Neural cell (in vitro differentiated cells): ENCODE data around the gene ALG6. TPM values are rescaled to one million over a fixed set of nuclear protein-coding genes. Genes with fewer than 3 reads are reported as not detected.

Source experiments
- H2AFZ ChIP-seq: fragments of 200-600, 300-800 bp; sonication (generic), shearing (Covaris generic); 2 replicates; pipeline ENCODE4 v1.6.0; 2014; ENCODE audit warnings: low read depth, mild to moderate bottlenecking, antibody characterized with exemption, low read length, moderate library complexity
- H3F3A ChIP-seq: fragments of 200-600 bp; shearing (Covaris generic); 2 replicates; pipeline ENCODE4 v1.6.1; 2016; ENCODE audit warnings: mild to moderate bottlenecking, moderate library complexity, mixed read lengths, antibody characterized with exemption, low read length; ENCODE audit not compliant: insufficient read depth, poor library complexity, severe bottlenecking
- H3K27ac ChIP-seq: fragments of 200-600, 300-800 bp; sonication (generic), shearing (Covaris generic); 2 replicates; pipeline ENCODE4 v1.5.1; 2014; ENCODE audit warnings: mild to moderate bottlenecking, low read length, moderate library complexity
- H3K27me3 ChIP-seq: fragments of 300-800, 200-600 bp; sonication (generic), shearing (Covaris generic); 2 replicates; pipeline ENCODE4 v1.6.0; 2014; ENCODE audit warnings: mild to moderate bottlenecking, low read depth, low read length, moderate library complexity; ENCODE audit not compliant: insufficient read depth
- H3K36me3 ChIP-seq: fragments of 300-800, 200-600 bp; sonication (generic), shearing (Covaris generic); 2 replicates; pipeline ENCODE4 v1.5.1; 2014; ENCODE audit warnings: mild to moderate bottlenecking, antibody characterized with exemption, low read length, moderate library complexity; ENCODE audit not compliant: insufficient read depth
- H3K4me2 ChIP-seq: fragments of 300-800, 200-600 bp; sonication (generic), shearing (Covaris generic); 2 replicates; pipeline ENCODE4 v1.6.0; 2014; ENCODE audit warnings: mild to moderate bottlenecking, low read length
- H3K4me3 ChIP-seq: fragments of 300-800, 200-600 bp; sonication (generic), shearing (Covaris generic); 2 replicates; pipeline ENCODE4 v1.5.1; 2014; ENCODE audit warnings: mild to moderate bottlenecking, low read length, moderate library complexity
- H3K79me2 ChIP-seq: fragments of 200-600 bp; shearing (Covaris generic); replicated peaks from 2 replicates; pipeline ENCODE4 v1.6.0; 2014; ENCODE audit warnings: mild to moderate bottlenecking, low read length, moderate library complexity; ENCODE audit not compliant: insufficient read depth
- H3K9ac ChIP-seq: fragments of 300-800, 200-600 bp; sonication (generic), shearing (Covaris generic); 2 replicates; pipeline ENCODE4 v1.6.1; 2016; ENCODE audit warnings: mild to moderate bottlenecking, low read length, mixed read lengths
- H3K9me2 ChIP-seq: fragments of 200-600 bp; shearing (Covaris generic); 2 replicates; pipeline ENCODE4 v1.6.1; 2016; ENCODE audit warnings: mild to moderate bottlenecking, low read length, mixed read lengths; ENCODE audit not compliant: insufficient read depth
- H3K9me3 ChIP-seq: fragments of 200-600, 300-800 bp; sonication (generic), shearing (Covaris generic); 2 replicates; pipeline ENCODE4 v1.6.1; 2016; ENCODE audit warnings: mild to moderate bottlenecking, mixed run types, low read length, moderate library complexity, mixed read lengths
- H4K20me1 ChIP-seq: fragments of 200-600 bp; shearing (Covaris generic); 2 replicates; pipeline ENCODE4 v1.6.1; 2016; ENCODE audit warnings: mild to moderate bottlenecking, mixed run types; ENCODE audit not compliant: insufficient read depth
- EP300 ChIP-seq: fragments of 450-650 bp; conservative IDR thresholded peaks from 2 replicates; pipeline ENCODE4 v1.6.1; 2014; ENCODE audit warnings: antibody characterized with exemption, mild to moderate bottlenecking, moderate library complexity; ENCODE audit not compliant: poor library complexity, severe bottlenecking
- EZH2 ChIP-seq: fragments of 200-600, 300-800 bp; shearing (Covaris generic), sonication (generic); IDR thresholded peaks from 2 replicates; pipeline ENCODE4 v1.6.1; 2014; ENCODE audit warnings: antibody characterized with exemption, low read length, borderline replicate concordance, mild to moderate bottlenecking; ENCODE audit not compliant: insufficient read depth, poor library complexity, severe bottlenecking
- MXI1 ChIP-seq: fragments of 450-650 bp; conservative IDR thresholded peaks from 2 replicates; pipeline ENCODE4 v1.6.1; 2014; ENCODE audit warnings: antibody characterized with exemption, mild to moderate bottlenecking; ENCODE audit not compliant: poor library complexity, severe bottlenecking
- POLR2AphosphoS5 ChIP-seq: IDR thresholded peaks from 2 replicates; pipeline ENCODE4 v1.6.1; 2012
- RAD21 ChIP-seq: fragments of 450-650 bp; conservative IDR thresholded peaks from 2 replicates; pipeline ENCODE4 v1.6.1; 2014; ENCODE audit warnings: antibody characterized with exemption, mild to moderate bottlenecking, moderate library complexity
- SMC3 ChIP-seq: fragments of 450-650 bp; conservative IDR thresholded peaks from 2 replicates; pipeline ENCODE4 v1.6.1; 2014; ENCODE audit warnings: antibody characterized with exemption, mild to moderate bottlenecking, moderate library complexity; ENCODE audit not compliant: poor library complexity
- TAF1 ChIP-seq: IDR thresholded peaks from 2 replicates; pipeline ENCODE4 v1.6.1; 2012; ENCODE audit warnings: low read depth
- polyA plus RNA-seq: library from polyadenylated mRNA; depleted of rRNA; stranded (reverse); fragments of >200 nt; gene quantifications from 2 replicates; pipeline ENCODE4 v1.2.3, GENCODE V29; 2014
- TF ChIP-seq, protein P1 (sequence below): fragments of 450-650 bp; IDR thresholded peaks from 2 replicates; pipeline ENCODE4 v1.5.1; 2014; ENCODE audit warnings: antibody characterized with exemption, mild to moderate bottlenecking, moderate library complexity; ENCODE audit not compliant: poor library complexity, severe bottlenecking
- TF ChIP-seq, protein P2 (sequence below): IDR thresholded peaks from 2 replicates; pipeline ENCODE4 v1.6.1; 2012; ENCODE audit warnings: borderline replicate concordance

Gene ALG6
- polyA plus RNA-seq, 1 donor from 2014 or later, result 46.8 TPM

- peaks cover 3% of the 10 kb centered on the region for H3F3A ChIP-seq
- no peak overlapping the region for H3K4me2 ChIP-seq
- no peaks in the 10 kb centered on the region for H3K9me2 ChIP-seq
- no peak overlapping the region for H3K4me3 ChIP-seq
- no peak overlapping the region for H3K27ac ChIP-seq
- no peak overlapping the region for H2AFZ ChIP-seq
- no peaks in the 10 kb centered on the region for H3K36me3 ChIP-seq
- no peaks in the 10 kb centered on the region for H3K79me2 ChIP-seq
- no peak for TF ChIP-seq MXI1
- TF ChIP-seq RAD21, result no peak
- TF ChIP-seq SMC3, result no peak
- no peak for TF ChIP-seq EZH2
- TF ChIP-seq TAF1, result no peak
- TF ChIP-seq POLR2AphosphoS5, result no peak
- TF ChIP-seq EP300, result no peak
- TF ChIP-seq, protein P1, sequence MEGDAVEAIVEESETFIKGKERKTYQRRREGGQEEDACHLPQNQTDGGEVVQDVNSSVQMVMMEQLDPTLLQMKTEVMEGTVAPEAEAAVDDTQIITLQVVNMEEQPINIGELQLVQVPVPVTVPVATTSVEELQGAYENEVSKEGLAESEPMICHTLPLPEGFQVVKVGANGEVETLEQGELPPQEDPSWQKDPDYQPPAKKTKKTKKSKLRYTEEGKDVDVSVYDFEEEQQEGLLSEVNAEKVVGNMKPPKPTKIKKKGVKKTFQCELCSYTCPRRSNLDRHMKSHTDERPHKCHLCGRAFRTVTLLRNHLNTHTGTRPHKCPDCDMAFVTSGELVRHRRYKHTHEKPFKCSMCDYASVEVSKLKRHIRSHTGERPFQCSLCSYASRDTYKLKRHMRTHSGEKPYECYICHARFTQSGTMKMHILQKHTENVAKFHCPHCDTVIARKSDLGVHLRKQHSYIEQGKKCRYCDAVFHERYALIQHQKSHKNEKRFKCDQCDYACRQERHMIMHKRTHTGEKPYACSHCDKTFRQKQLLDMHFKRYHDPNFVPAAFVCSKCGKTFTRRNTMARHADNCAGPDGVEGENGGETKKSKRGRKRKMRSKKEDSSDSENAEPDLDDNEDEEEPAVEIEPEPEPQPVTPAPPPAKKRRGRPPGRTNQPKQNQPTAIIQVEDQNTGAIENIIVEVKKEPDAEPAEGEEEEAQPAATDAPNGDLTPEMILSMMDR, result no peak
- TF ChIP-seq, protein P2, sequence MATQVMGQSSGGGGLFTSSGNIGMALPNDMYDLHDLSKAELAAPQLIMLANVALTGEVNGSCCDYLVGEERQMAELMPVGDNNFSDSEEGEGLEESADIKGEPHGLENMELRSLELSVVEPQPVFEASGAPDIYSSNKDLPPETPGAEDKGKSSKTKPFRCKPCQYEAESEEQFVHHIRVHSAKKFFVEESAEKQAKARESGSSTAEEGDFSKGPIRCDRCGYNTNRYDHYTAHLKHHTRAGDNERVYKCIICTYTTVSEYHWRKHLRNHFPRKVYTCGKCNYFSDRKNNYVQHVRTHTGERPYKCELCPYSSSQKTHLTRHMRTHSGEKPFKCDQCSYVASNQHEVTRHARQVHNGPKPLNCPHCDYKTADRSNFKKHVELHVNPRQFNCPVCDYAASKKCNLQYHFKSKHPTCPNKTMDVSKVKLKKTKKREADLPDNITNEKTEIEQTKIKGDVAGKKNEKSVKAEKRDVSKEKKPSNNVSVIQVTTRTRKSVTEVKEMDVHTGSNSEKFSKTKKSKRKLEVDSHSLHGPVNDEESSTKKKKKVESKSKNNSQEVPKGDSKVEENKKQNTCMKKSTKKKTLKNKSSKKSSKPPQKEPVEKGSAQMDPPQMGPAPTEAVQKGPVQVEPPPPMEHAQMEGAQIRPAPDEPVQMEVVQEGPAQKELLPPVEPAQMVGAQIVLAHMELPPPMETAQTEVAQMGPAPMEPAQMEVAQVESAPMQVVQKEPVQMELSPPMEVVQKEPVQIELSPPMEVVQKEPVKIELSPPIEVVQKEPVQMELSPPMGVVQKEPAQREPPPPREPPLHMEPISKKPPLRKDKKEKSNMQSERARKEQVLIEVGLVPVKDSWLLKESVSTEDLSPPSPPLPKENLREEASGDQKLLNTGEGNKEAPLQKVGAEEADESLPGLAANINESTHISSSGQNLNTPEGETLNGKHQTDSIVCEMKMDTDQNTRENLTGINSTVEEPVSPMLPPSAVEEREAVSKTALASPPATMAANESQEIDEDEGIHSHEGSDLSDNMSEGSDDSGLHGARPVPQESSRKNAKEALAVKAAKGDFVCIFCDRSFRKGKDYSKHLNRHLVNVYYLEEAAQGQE, result no peak
- H4K20me1 ChIP-seq, result no peaks in the 10 kb centered on the region
- peaks cover 12% of the 10 kb centered on the region for H3K9me3 ChIP-seq
- H3K9ac ChIP-seq, result no peak overlapping the region
- H3K27me3 ChIP-seq, result no peaks in the 10 kb centered on the region
Observed at GRCh38 chr1:63458750-63459149, 91.3 kb downstream of the ALG6 start.

DNA sequence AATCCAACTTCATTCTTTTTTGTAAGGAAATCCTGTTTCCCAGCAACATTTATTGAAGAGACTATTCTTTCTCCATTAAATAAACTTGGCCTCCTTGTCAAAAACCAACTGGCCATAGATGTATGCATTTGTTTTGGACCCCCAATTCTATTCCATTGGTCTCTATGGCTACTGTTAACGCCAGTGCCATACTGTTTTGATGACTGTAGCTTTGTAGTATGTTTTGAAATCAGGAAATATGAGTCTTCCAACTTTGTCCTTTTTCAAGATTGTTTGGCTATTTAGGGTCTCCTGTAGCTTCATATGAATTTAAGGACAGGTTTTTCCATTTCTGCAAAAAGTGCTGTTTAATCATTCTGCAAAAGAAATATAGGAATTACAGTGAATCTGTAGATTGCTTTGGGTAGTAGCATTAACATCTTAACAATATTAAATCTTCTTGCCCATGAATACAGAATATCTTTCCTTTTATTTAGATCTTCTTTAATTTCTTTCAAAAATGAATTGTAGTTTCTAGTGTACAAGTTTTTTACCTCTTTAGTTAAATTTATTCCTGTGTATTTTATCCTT, 94.3 kb downstream of the ALG6 start:
- no peaks in the 10 kb centered on the region for H3K36me3 ChIP-seq
- no peaks in the 10 kb centered on the region for H3K9me2 ChIP-seq
- no peak overlapping the region for H2AFZ ChIP-seq
- H3K9ac ChIP-seq, result no peak overlapping the region
- H3K27me3 ChIP-seq, result no peaks in the 10 kb centered on the region
- no peak overlapping the region for H3K4me2 ChIP-seq
- TF ChIP-seq MXI1 (no peak), SMC3 (no peak), POLR2AphosphoS5 (no peak)
- no peak overlapping the region for H3K4me3 ChIP-seq
- no peak overlapping the region for H3K27ac ChIP-seq
- no peaks in the 10 kb centered on the region for H4K20me1 ChIP-seq
- peaks cover 3% of the 10 kb centered on the region for H3F3A ChIP-seq
- no peaks in the 10 kb centered on the region for H3K79me2 ChIP-seq
- peaks cover 12% of the 10 kb centered on the region for H3K9me3 ChIP-seq

DNA sequence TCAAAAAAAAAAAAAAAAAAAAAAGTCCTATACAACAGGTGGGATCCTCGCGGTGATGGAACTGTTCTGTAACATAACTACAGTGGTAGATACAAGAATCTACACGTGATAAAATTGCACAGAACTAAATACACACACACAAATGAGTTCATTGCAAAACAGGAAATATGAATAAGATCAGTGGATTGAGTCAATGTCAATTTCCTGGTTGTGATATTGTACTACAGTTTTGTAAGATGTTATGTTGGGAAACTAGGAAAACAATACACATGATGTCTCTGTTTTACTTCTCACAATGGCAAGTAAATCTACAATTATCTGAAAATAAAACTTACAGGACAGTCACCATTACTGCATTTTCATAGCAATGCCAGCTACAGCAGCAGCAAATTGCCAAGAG, 95.8 kb downstream of the ALG6 start:
- no peak overlapping the region for H3K27ac ChIP-seq
- no peaks in the 10 kb centered on the region for H3K9me2 ChIP-seq

More for the DNA sequence above, 95.8 kb downstream of the ALG6 start:
- H3K79me2 ChIP-seq, result no peaks in the 10 kb centered on the region
- H3K4me3 ChIP-seq, result no peak overlapping the region
- TF ChIP-seq POLR2AphosphoS5 (no peak), SMC3 (no peak), EZH2 (no peak), TAF1 (no peak), EP300 (no peak), MXI1 (no peak), RAD21 (no peak)
- TF ChIP-seq, protein P1, result no peak
- TF ChIP-seq, protein P2, result no peak
- no peak overlapping the region for H2AFZ ChIP-seq
- no peaks in the 10 kb centered on the region for H4K20me1 ChIP-seq
- H3K9ac ChIP-seq, result no peak overlapping the region
- no peaks in the 10 kb centered on the region for H3K27me3 ChIP-seq
- H3F3A ChIP-seq, result peaks cover 3% of the 10 kb centered on the region
- no peaks in the 10 kb centered on the region for H3K36me3 ChIP-seq
- no peak overlapping the region for H3K4me2 ChIP-seq
- peaks cover 12% of the 10 kb centered on the region for H3K9me3 ChIP-seq
